SK-N-SH treated with all-trans-retinoic acid at 6 μM for 48 hours (cell line): Measurements from ENCODE around the gene CEMIP.

Experiments used
- GLIS3 ChIP-seq: fragments of 250-450 bp; sonication (Bioruptor Pico); IDR thresholded peaks from 2 replicates; pipeline ENCODE4 v1.5.0; 2020; ENCODE audit warnings: mild to moderate bottlenecking, moderate library complexity
- OSR1 ChIP-seq: fragments of 250-450 bp; sonication (Bioruptor Pico); IDR thresholded peaks from 2 replicates; pipeline ENCODE4 v1.8.0; 2022; ENCODE audit warnings: moderate library complexity, mild to moderate bottlenecking, inconsistent platforms
- SNAI2 ChIP-seq: fragments of 250-450 bp; sonication (Bioruptor Pico); IDR thresholded peaks from 2 replicates; pipeline ENCODE4 v1.5.0; 2020; ENCODE audit warnings: mild to moderate bottlenecking, moderate library complexity
- TCF4 ChIP-seq: fragments of 250-450 bp; sonication (Bioruptor Pico); IDR thresholded peaks from 2 replicates; pipeline ENCODE4 v1.8.0; 2021; ENCODE audit warnings: mild to moderate bottlenecking, moderate library complexity, borderline replicate concordance
- ZC3H10 ChIP-seq: fragments of 250-450 bp; sonication (Bioruptor Pico); IDR thresholded peaks from 2 replicates; pipeline ENCODE4 v1.5.1; 2021; ENCODE audit warnings: mild to moderate bottlenecking, moderate library complexity
- ZNF565 ChIP-seq: fragments of 450-650 bp; formaldehyde crosslinking; conservative IDR thresholded peaks from 2 replicates; pipeline ENCODE4 v1.5.0; 2020; ENCODE audit warnings: low read depth, mild to moderate bottlenecking, moderate library complexity
- TF ChIP-seq, protein P1 (sequence below): fragments of 250-450 bp; sonication (Bioruptor Pico); IDR thresholded peaks from 2 replicates; pipeline ENCODE4 v1.8.0; 2020; ENCODE audit warnings: mild to moderate bottlenecking, moderate library complexity, borderline replicate concordance
- TF ChIP-seq, protein P2 (sequence below): fragments of 250-450 bp; sonication (Bioruptor Pico); IDR thresholded peaks from 2 replicates; pipeline ENCODE4 v1.5.1; 2020; ENCODE audit warnings: low read depth, mild to moderate bottlenecking, moderate library complexity

GRCh38 chr15:80801891-80802680, 22.9 kb downstream of the CEMIP start:
- TF ChIP-seq GLIS3 (CRISPR knock-in tag) (no peak), ZNF565 (CRISPR knock-in tag) (no peak), OSR1 (no peak), TCF4 (CRISPR knock-in tag) (no peak), ZC3H10 (CRISPR knock-in tag) (no peak), SNAI2 (no peak)
- TF ChIP-seq, protein P1, sequence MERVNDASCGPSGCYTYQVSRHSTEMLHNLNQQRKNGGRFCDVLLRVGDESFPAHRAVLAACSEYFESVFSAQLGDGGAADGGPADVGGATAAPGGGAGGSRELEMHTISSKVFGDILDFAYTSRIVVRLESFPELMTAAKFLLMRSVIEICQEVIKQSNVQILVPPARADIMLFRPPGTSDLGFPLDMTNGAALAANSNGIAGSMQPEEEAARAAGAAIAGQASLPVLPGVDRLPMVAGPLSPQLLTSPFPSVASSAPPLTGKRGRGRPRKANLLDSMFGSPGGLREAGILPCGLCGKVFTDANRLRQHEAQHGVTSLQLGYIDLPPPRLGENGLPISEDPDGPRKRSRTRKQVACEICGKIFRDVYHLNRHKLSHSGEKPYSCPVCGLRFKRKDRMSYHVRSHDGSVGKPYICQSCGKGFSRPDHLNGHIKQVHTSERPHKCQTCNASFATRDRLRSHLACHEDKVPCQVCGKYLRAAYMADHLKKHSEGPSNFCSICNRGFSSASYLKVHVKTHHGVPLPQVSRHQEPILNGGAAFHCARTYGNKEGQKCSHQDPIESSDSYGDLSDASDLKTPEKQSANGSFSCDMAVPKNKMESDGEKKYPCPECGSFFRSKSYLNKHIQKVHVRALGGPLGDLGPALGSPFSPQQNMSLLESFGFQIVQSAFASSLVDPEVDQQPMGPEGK (CRISPR knock-in tag), result no peak
- TF ChIP-seq, protein P2, sequence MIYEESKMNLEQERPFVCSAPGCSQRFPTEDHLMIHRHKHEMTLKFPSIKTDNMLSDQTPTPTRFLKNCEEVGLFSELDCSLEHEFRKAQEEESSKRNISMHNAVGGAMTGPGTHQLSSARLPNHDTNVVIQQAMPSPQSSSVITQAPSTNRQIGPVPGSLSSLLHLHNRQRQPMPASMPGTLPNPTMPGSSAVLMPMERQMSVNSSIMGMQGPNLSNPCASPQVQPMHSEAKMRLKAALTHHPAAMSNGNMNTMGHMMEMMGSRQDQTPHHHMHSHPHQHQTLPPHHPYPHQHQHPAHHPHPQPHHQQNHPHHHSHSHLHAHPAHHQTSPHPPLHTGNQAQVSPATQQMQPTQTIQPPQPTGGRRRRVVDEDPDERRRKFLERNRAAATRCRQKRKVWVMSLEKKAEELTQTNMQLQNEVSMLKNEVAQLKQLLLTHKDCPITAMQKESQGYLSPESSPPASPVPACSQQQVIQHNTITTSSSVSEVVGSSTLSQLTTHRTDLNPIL (CRISPR knock-in tag), result no peak
